K562 (cell line): Measurements from ENCODE around the gene GGT5.

Source experiments
- E4F1 ChIP-seq: fragments of 250-450 bp; sonication (Bioruptor Pico); IDR thresholded peaks from 2 replicates; pipeline ENCODE4 v1.5.0; 2021; ENCODE audit warnings: mild to moderate bottlenecking, borderline replicate concordance
- POU5F1 ChIP-seq: fragments of 150-350 bp; IDR thresholded peaks from 2 replicates; pipeline ENCODE4 v1.6.1; 2014; ENCODE audit warnings: borderline replicate concordance, low read length, low read depth, mild to moderate bottlenecking; ENCODE audit not compliant: partially characterized antibody

- TF ChIP-seq E4F1 (CRISPR knock-in tag) = no peak
- no peak for TF ChIP-seq POU5F1
Measured at GRCh38 chr22:24176040-24176439, 68.8 kb downstream of the GGT5 start.
